HepG2 (cell line): ENCODE data around the gene HYAL1. TPM values are rescaled to one million over a fixed set of nuclear protein-coding genes. Genes with fewer than 3 reads are reported as not detected.

Source experiments
- BRD4 ChIP-seq: sonication (generic); formaldehyde crosslinking; IDR thresholded peaks from 2 replicates; pipeline ENCODE4 v1.4.0; 2020; ENCODE audit warnings: missing genetic modification reagents
- DDIT3 ChIP-seq: sonication (generic); formaldehyde crosslinking; IDR thresholded peaks from 2 replicates; pipeline ENCODE4 v1.4.0; 2020; ENCODE audit warnings: mild to moderate bottlenecking, missing genetic modification reagents
- EHMT2 ChIP-seq: fragments of 200-600 bp; sonication (generic); IDR thresholded peaks from 2 replicates; pipeline ENCODE4 v1.7.0; 2017; ENCODE audit warnings: antibody characterized with exemption, low read depth, low read length, borderline replicate concordance
- HCFC1 ChIP-seq: fragments of 150-350 bp; IDR thresholded peaks from 2 replicates; pipeline ENCODE4 v1.6.1; 2014; ENCODE audit warnings: low read depth, low read length
- ISL2 ChIP-seq: sonication (generic); formaldehyde crosslinking; IDR thresholded peaks from 2 replicates; pipeline ENCODE4 v1.5.0; 2020; ENCODE audit warnings: missing genetic modification reagents
- MED13 ChIP-seq: sonication (generic); formaldehyde crosslinking; IDR thresholded peaks from 2 replicates; pipeline ENCODE4 v1.5.0; 2020; ENCODE audit warnings: missing genetic modification reagents
- MNT ChIP-seq: fragments of 450-650 bp; IDR thresholded peaks from 2 replicates; pipeline ENCODE4 v1.6.1; 2016
- PHF20 ChIP-seq: sonication (generic); formaldehyde crosslinking; IDR thresholded peaks from 2 replicates; pipeline ENCODE4 v1.5.0; 2020; ENCODE audit warnings: mild to moderate bottlenecking, missing genetic modification reagents
- SMC3 ChIP-seq: IDR thresholded peaks from 2 replicates; pipeline ENCODE4 v1.6.1; 2011; ENCODE audit warnings: low read length, improper control_type of control experiment
- TEF ChIP-seq: sonication (generic); formaldehyde crosslinking; IDR thresholded peaks from 2 replicates; pipeline ENCODE4 v1.5.0; 2020; ENCODE audit warnings: missing genetic modification reagents
- ZBTB7A ChIP-seq: sonication (generic); formaldehyde crosslinking; IDR thresholded peaks from 2 replicates; pipeline ENCODE4 v1.8.0; 2022; ENCODE audit warnings: mild to moderate bottlenecking, missing genetic modification reagents
- ZFP36 ChIP-seq: fragments of 150-350 bp; IDR thresholded peaks from 2 replicates; pipeline ENCODE4 v1.6.1; 2018; ENCODE audit warnings: borderline replicate concordance, low read length, low read depth; ENCODE audit not compliant: partially characterized antibody
- ZFP41 ChIP-seq: sonication (generic); formaldehyde crosslinking; IDR thresholded peaks from 2 replicates; pipeline ENCODE4 v1.4.0; 2020; ENCODE audit warnings: mild to moderate bottlenecking, missing genetic modification reagents, borderline replicate concordance
- ZNF234 ChIP-seq: sonication (generic); formaldehyde crosslinking; conservative IDR thresholded peaks from 2 replicates; pipeline ENCODE4 v1.5.1; 2020; ENCODE audit warnings: mild to moderate bottlenecking, missing genetic modification reagents
- ZNF331 ChIP-seq: sonication (generic); formaldehyde crosslinking; IDR thresholded peaks from 2 replicates; pipeline ENCODE4 v1.4.0; 2020; ENCODE audit warnings: missing genetic modification reagents
- ZNF513 ChIP-seq: sonication (generic); formaldehyde crosslinking; conservative IDR thresholded peaks from 2 replicates; pipeline ENCODE4 v1.5.0; 2020; ENCODE audit warnings: missing genetic modification reagents
- ZNF589 ChIP-seq: sonication (generic); formaldehyde crosslinking; conservative IDR thresholded peaks from 2 replicates; pipeline ENCODE4 v1.8.0; 2022; ENCODE audit warnings: mild to moderate bottlenecking, moderate library complexity, missing genetic modification reagents
- ZNF768 ChIP-seq: sonication (generic); formaldehyde crosslinking; IDR thresholded peaks from 2 replicates; pipeline ENCODE4 v1.4.0; 2020; ENCODE audit warnings: missing genetic modification reagents
- ZNF775 ChIP-seq: sonication (generic); formaldehyde crosslinking; IDR thresholded peaks from 2 replicates; pipeline ENCODE4 v1.4.0; 2020; ENCODE audit warnings: missing genetic modification reagents, mild to moderate bottlenecking, moderate library complexity, borderline replicate concordance
- ZSCAN20 ChIP-seq: sonication (generic); formaldehyde crosslinking; IDR thresholded peaks from 2 replicates; pipeline ENCODE4 v1.4.0; 2020; ENCODE audit warnings: missing genetic modification reagents, mild to moderate bottlenecking, borderline replicate concordance
- polyA plus RNA-seq, 8 experiments: library from polyadenylated mRNA; depleted of rRNA in 3 of 8; stranded (reverse) in 7 of 8; unstranded in 1 of 8; fragments of >200 nt; fragmentation: Illumina TruSeq in 4 of 8; extraction: Trizol in 4 of 8; gene quantifications; 2 replicates each; pipeline versions ENCODE4 v1.2.1 to v1.2.3, GENCODE V29; 2011 to 2016; ENCODE audit warnings: low read depth in 4 of 8, missing spikeins in 1 of 8, mixed read lengths in 1 of 8; ENCODE audit not compliant: insufficient read depth in 1 of 8
- total RNA-seq, 5 experiments: library from RNA; depleted of rRNA; stranded (reverse); fragments of >200 nt; fragmentation: Illumina TruSeq; extraction: Trizol; gene quantifications; 2 replicates each; pipeline ENCODE4 v1.2.3, GENCODE V29; 2016; ENCODE audit warnings: low read depth in 1 of 5
- TF ChIP-seq, protein P1 (sequence below): sonication (generic); IDR thresholded peaks from 2 replicates; pipeline ENCODE4 v1.6.1; 2016; ENCODE audit warnings: low read depth, borderline replicate concordance
- TF ChIP-seq, protein P2 (sequence below): sonication (generic); formaldehyde crosslinking; IDR thresholded peaks from 2 replicates; pipeline ENCODE4 v1.4.0; 2020; ENCODE audit warnings: missing genetic modification reagents, borderline replicate concordance

Gene HYAL1
- total and polyA plus RNA-seq, 2 of the 13 experiments (the other 11 are each of a cell fraction or from before 2014, with no cell fraction given), result 76.5 to 193 TPM

DNA sequence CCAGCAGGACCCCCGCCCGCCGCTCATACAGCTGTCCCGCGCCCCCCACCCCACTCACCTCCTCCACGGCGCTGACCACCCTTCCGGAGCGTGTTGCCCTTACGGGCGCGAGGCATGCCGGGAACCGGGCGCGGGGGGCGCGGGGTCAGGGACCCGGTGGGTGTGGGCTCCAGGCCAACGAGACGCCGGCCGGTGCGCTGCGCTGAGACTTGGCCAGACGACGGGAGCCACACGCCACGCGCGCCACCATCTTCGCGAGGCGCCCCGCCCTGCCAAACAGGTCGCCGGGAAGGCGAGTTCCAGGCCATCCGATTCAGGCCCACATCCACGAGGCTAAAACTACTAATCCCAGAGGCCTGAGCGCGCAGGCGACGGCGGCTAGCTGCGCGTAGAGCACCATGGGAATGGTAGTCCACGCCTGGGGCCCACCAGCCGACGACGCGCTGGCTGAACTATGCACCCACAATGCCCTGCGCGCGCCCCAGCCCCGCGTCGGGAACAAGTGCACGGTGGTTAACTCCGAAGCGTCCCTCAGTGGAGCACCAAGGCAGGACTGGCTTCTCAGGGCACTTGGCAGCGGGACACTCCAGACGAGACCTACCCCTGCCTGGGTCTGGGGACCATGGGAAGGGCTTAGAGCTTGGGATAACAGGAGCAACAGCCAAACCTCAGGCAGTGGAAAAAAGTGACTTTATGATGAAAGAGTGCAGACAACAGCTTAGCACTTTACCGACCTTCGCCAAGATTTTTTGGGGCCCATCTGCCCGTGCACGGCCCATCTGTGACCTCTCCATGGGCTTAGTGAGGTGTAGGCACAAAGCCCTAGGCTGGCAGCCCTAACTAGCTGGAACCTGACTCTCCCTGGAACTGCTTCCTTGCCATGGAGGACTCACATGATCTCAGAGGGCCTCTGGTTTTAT, 11.0 kb downstream of the HYAL1 start, which contains the start of gene IFRD2 (continued):
- TF ChIP-seq ZFP41 (CRISPR knock-in tag), result no peak
- peak; percentile 100 for TF ChIP-seq ZNF513 (CRISPR knock-in tag)
- no peak for TF ChIP-seq ZNF234 (CRISPR knock-in tag)
- peak; percentile 66; the same call in 1 of the 2 replicates for TF ChIP-seq ZNF589
- TF ChIP-seq, protein P1, sequence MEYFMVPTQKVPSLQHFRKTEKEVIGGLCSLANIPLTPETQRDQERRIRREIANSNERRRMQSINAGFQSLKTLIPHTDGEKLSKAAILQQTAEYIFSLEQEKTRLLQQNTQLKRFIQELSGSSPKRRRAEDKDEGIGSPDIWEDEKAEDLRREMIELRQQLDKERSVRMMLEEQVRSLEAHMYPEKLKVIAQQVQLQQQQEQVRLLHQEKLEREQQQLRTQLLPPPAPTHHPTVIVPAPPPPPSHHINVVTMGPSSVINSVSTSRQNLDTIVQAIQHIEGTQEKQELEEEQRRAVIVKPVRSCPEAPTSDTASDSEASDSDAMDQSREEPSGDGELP, result peak; percentile 51; the same call in 1 of the 2 replicates
- TF ChIP-seq HCFC1, result peak; percentile 100
- no peak for TF ChIP-seq DDIT3
- peak; percentile 74 for TF ChIP-seq MNT
- TF ChIP-seq MED13, result no peak
- TF ChIP-seq SMC3, result no peak
- TF ChIP-seq ZNF331 (CRISPR knock-in tag), result no peak
- TF ChIP-seq ZFP36, result no peak
- TF ChIP-seq, protein P2, sequence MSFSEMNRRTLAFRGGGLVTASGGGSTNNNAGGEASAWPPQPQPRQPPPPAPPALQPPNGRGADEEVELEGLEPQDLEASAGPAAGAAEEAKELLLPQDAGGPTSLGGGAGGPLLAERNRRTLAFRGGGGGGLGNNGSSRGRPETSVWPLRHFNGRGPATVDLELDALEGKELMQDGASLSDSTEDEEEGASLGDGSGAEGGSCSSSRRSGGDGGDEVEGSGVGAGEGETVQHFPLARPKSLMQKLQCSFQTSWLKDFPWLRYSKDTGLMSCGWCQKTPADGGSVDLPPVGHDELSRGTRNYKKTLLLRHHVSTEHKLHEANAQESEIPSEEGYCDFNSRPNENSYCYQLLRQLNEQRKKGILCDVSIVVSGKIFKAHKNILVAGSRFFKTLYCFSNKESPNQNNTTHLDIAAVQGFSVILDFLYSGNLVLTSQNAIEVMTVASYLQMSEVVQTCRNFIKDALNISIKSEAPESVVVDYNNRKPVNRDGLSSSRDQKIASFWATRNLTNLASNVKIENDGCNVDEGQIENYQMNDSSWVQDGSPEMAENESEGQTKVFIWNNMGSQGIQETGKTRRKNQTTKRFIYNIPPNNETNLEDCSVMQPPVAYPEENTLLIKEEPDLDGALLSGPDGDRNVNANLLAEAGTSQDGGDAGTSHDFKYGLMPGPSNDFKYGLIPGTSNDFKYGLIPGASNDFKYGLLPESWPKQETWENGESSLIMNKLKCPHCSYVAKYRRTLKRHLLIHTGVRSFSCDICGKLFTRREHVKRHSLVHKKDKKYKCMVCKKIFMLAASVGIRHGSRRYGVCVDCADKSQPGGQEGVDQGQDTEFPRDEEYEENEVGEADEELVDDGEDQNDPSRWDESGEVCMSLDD, result no peak
- TF ChIP-seq BRD4 (CRISPR knock-in tag), result no peak; the same call in 1 of the 2 replicates
- no peak for TF ChIP-seq ZNF768 (CRISPR knock-in tag)
- TF ChIP-seq ZBTB7A (CRISPR knock-in tag), result peak; percentile 61; the same call in 1 of the 2 replicates
- TF ChIP-seq ZSCAN20 (CRISPR knock-in tag), result 0 out of 2 replicates have a peak, but pooled peaks have one; percentile 62
- peak; percentile 77 for TF ChIP-seq PHF20 (CRISPR knock-in tag)
- no peak for TF ChIP-seq EHMT2
- TF ChIP-seq ZNF775 (CRISPR knock-in tag), result no peak
- TF ChIP-seq TEF (CRISPR knock-in tag), result no peak
- TF ChIP-seq ISL2, result no peak
